ENCODE data around the gene LHCGR.

Gene LHCGR

DNA sequence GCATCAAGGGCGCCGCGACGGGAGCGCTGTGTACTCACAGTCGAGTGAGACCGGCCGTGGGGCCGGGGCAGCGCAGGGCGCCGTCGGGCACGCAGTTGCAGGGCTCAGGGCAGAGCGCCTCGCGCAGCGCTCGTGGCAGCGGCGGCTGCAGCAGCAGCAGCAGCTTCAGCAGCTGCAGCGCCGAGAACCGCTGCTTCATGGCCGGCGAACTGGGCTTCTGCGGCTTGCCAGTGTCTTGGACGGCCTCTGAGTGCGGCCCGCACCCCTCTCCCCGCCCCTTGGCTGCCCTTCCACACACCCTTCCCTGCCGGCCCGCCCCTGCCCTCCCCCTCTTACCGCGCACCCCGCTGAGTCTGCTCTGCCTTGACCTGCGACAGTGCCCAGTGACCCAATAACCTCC lies at the start of gene LHCGR:
TSS of gene LHCGR (minus strand) at position 252 of the 400 bp plus-strand sequence. CDS start at position 199, 53 bp downstream.
- intact Hi-C loops (cut with DNase I): no loop called here
- peak in 12 of 42 donors; percentile 8 to 62 (median 26) for DNase-seq

- no peak for DNase-seq
- intact Hi-C loops (cut with DNase I): no loop called here
Measured at GRCh38 chr2:48799601-48800000, 44.1 kb upstream of the LHCGR start.

DNA sequence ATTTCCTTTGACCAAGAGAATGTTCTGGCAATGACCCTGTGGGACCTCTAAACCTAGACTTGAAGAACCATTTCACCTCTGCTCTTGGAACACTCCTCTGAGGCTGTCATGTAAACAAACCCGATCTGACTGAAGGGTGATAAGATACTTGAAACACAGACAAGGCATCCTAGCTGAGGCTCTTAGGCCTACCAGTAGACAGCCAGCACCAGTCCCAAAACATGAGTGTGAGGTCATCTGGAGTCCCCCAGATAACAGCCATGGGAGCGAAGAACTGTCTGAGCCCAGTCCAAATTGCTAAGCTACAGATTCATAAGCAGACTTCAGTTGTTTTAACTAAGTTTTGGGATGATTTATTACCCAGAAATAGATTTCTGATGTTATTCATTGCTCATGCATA lies 39.5 kb upstream of the LHCGR start:
- no peak for DNase-seq
- intact Hi-C loops (cut with DNase I): no loop called here

- intact Hi-C loops (cut with DNase I): no loop called here
- DNase-seq: no peak
Measured at GRCh38 chr2:48793671-48794070, 38.1 kb upstream of the LHCGR start.

DNA sequence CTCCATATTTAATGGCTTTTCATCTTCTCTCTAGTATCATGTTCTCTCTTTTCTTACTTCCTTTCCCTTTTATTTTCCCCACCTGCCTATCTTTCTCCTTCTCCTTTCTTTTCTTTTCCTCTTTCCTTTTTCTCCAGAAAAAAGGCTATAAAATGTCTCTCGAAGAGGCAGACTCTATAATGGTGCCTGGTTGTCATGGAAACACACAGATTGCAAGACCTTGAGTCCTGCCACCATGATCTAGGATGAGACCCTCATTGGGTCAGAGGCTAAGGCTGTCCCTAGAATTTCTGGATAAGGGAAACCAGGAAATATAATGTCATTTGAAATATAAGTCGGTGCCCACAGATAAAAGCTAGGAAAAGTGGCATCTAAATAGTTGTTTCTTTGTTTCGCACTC lies 36.5 kb upstream of the LHCGR start:
- intact Hi-C loops (cut with DNase I): no loop called here
- no peak for DNase-seq

DNA sequence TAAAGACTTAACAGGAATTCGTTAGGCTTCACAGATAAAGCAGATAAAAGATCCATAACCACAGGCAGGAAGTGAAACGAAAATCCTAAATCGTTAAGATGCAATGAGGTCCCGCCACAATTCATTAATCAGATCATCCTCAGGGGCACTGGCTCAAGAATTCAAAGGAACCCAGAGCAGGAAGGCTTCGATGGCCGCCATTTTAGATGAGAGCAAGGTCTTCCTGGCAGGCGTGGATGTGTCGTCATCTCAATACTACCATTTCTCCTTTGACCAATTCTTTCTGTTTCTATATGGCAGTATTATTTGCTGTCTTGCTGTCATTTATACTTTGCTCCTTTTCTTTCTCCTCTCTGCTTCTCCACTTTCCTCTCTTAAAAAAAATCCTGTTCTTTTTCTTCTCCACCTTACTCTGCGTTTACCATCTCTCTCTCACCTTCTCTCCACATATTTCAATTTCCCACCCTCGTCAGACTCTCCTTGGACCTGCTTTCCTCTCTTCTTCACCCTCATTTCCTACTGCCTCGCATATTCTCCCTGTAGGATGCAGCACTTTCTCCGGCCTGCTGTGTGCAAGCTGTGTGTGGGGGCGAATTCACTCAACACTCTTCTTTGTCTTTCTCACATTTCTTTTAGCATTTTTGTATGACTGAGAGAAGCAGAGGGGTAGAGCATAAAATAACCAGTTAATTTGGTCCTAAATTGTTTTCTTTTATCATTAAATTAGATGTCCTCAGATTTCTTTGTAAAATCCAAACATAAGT lies 35.1 kb upstream of the LHCGR start:
- peak in 6 of 42 donors; percentile 5 to 44 (median 14) for DNase-seq

GRCh38 chr2:48787580-48787979 lies 32.1 kb upstream of the LHCGR start:
- DNase-seq: no peak
- intact Hi-C loops (cut with DNase I): no loop called here

More for the DNA sequence above, 35.1 kb upstream of the LHCGR start:
- intact Hi-C loops (cut with DNase I): no loop called here

- no peak for DNase-seq
- intact Hi-C loops (cut with DNase I): no loop called here
Measured at GRCh38 chr2:48781366-48781765, 25.8 kb upstream of the LHCGR start.

- intact Hi-C loops (cut with DNase I): no loop called here
- no peak for DNase-seq
Measured at GRCh38 chr2:48779019-48779716, 23.6 kb upstream of the LHCGR start.

DNA sequence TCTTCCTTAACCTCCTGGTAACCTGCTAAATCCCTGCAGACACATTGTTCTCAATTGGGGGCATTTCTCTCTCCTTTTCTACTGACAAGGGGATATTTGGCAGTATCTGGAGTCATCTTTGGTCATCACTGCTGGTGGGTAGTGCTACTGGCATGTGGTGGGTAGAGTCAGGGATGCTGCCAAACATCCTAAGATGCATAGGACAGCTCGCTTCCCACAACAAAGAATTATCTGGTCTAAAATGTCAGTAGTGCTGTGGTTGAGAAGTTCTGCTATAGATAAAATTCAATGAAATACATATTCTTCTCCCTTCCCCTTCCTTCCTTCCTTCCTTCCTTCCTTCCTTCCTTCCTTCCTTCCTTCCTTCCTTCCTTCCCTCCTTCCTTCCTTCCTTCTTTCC lies 18.7 kb upstream of the LHCGR start:
- intact Hi-C loops (cut with DNase I): no loop called here
- no peak for DNase-seq

DNA sequence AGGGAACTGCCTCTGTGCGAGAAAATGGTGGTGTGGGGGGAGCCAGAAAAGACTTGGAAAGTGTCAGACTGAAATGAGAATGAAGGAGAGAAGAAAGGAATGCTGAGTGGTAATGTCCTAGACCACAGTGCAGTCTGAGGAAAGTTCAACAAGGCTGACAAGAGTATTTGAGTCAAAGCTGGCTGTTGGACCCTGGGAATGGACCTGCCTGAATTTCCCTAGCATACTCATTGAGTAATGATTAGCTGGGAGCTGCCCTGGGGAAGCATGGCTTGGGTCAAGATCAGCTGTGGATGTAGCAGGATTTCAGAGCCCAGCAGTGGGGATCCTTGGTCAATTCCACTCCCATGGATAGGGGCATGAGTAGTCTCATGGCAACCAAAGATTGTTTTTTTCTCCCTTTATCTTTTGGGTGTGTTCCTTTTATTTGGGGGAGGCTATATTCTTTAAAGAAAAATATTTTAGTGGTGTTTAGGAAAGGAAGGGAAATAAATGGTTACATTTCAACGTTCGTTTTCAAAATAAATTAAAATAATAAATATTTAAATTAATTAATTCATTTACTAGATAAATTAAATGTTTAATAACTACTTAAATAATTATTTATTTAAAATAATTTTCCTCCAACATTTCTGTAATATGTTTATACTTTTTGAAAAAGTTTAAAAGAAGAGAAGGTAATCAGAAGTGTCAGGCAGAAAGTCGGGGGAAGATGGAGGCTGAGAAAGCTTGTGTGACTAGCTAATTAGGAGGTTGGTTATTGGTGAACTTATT lies 15.9 kb upstream of the LHCGR start:
- intact Hi-C loops (cut with DNase I): no loop called here
- no peak for DNase-seq

GRCh38 chr2:48770181-48770580 lies 14.7 kb upstream of the LHCGR start:
- intact Hi-C loops (cut with DNase I): no loop called here
- no peak for DNase-seq

DNA sequence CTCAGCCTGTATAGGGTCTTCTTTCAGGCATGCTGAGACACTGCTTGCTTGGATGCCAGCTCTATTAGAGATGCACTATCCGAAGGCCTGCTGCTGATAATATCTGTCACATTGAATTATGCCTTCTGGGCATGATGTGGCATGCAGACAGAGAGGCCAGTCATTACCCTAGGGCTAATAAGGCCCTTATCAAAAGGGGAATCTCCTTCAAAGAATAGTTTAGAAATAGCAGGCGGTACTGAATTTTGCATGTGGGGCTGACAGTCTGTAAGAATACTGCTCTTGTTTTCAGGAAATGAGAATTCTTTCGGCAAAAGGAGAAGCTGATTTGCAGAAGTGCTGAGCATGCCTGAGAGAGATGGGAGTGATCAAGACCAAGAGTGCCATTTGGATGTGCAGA lies 13.1 kb upstream of the LHCGR start:
- intact Hi-C loops (cut with DNase I): no loop called here
- DNase-seq: peak in 3 of 42 donors; percentile 20 to 27 (median 20)

DNA sequence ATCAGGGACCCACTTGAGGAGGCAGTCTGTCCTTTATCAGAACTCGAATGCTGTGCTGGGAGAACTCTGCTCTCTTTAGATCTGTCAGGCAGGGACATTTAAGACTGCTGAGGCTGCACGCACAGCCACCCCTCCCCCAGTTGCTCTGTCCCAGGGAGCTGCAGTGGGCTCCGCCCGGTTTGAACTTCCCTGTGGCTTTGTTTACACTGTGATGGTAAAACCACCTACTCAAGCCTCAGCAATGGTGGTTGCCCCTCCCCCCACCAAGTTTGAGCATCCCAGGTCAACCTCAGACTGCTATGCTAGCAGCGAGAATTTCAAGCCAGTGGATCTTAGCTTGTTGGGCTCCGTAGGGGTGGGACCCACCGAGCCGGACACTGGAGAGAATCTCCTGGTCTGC lies 11.8 kb upstream of the LHCGR start:
- intact Hi-C loops (cut with DNase I): no loop called here
- no peak for DNase-seq

- no peak for DNase-seq
- intact Hi-C loops (cut with DNase I): no loop called here
Measured at GRCh38 chr2:48760826-48761225, 5.3 kb upstream of the LHCGR start.

DNA sequence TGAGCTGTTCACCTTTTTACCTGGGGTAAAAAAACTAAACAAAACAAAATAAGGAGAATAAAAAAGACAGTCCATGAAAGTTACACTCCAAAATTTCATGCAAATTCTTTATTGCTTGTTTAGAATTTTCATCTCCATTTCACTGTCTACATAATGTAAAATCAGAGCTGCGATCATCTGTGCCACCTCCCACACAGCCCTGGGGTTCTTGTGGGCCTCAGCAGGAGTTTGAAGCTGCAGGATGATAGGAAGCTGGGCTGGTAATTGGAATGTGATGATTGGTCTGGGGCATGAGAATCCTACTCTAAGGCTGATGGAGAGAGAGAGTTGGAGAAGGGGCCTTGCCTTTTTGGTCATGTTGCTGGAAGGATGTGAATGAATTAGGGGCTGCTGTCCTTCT lies 4.2 kb upstream of the LHCGR start:
- DNase-seq: no peak
- intact Hi-C loops (cut with DNase I): no loop called here

- no peak for DNase-seq
- intact Hi-C loops (cut with DNase I): no loop called here
Measured at GRCh38 chr2:48756289-48756688, 765 bp upstream of the LHCGR start.

DNA sequence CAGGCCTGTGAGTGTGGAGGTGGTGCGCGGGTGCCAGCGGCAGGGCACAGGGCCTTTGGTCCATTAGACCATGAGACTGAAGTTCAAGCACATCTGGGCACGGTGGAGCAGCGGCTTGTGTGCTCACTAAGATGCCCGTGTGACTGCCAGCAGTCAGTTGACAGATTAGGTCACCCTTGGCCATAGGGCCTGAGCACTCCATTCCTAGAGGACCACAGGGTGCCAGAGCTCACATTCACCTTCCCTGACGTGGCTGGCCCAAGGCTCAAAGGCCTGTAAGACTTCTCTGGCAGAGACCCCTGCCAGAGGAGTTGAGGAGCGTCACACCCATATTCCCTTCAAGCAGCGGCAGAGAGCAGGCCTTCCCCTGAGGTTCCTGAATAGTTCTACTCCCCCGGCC lies 650 bp downstream of the LHCGR start:
- intact Hi-C loops (cut with DNase I): no loop called here
- no peak for DNase-seq

GRCh38 chr2:48753228-48753627 lies 2.3 kb downstream of the LHCGR start:
- DNase-seq: no peak
- intact Hi-C loops (cut with DNase I): no loop called here

DNA sequence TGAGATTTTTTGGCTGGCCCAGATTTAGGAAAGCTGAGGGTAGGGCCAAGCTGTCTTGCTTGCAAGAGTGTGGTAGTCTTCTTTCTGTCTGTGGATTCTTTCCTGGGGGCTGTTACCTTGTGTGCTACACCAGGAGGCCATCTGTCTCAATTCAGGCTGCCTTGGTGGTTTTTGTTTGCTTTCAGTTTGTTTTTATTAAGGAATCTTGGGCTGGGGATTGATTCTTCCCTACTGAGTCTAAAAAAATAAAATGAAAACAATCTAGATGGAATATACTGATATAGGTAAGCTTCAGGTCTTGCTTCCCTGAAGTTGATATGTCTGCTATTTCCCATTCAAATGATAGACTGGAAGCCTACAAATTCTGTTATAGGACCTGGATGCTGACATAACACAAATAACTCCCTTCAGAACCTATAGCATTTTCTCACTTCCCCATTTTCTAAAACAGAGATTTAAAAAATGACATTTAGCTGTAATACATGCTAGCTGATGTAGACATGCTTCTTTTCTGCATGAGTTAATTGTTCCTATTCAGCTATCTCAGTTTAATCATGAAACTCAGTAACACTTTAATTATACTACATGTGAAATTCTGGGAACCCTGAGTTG lies 5.3 kb downstream of the LHCGR start:
- DNase-seq: no peak
- intact Hi-C loops (cut with DNase I): no loop called here
